CD4-positive, alpha-beta T cell (primary cell): ENCODE measurements around the gene CACHD1. TPM values are rescaled to one million over a fixed set of nuclear protein-coding genes. Genes with fewer than 3 reads are reported as not detected.
"Not testable (repeated sequence)": the region's sequence is repeated elsewhere in the genome, so short reads cannot be mapped to it uniquely, and the experiment has no call there.

Experiments
- ATAC-seq: fragments of 200-7000 bp; cut with Tn5 transposase; one replicate; pipeline ENCODE4 v1.10.0; 2022; ENCODE audit warnings: mild to moderate bottlenecking; ENCODE audit not compliant: poor library complexity
- CTCF ChIA-PET: fragments of 350-600 bp; sonication (Branson Sonifier 250); formaldehyde crosslinking; loops from one replicate; lab custom pipeline; 2021; ENCODE audit warnings: antibody characterized with exemption, inconsistent platforms; lab: Charles Lee
- POLR2A ChIA-PET: fragments of 350-600 bp; sonication (Branson Sonifier 250); formaldehyde crosslinking; loops from one replicate; lab custom pipeline; 2021; ENCODE audit warnings: antibody characterized with exemption, inconsistent platforms; lab: Charles Lee
- DNase-seq, 14 experiments: peaks; one replicate each; pipeline ENCODE4 v3.0.0-alpha.2; 2013 to 2020; ENCODE audit warnings: mixed read lengths in 2 of 14
- H3K27ac ChIP-seq, 2 donors: one replicate each; pipeline versions ENCODE4 v1.5.1 to v1.7.0; 2013; ENCODE audit warnings: low read length in 2 of 2, low read depth in 1 of 2, mild to moderate bottlenecking in 1 of 2
- H3K27me3 ChIP-seq, 2 experiments: 1 replicate in 1 of 2; 2 replicates in 1 of 2; pipeline versions ENCODE4 v1.6.1 to v1.7.0; 2013; ENCODE audit warnings: low read length in 2 of 2, control low read depth in 1 of 2, mild to moderate bottlenecking in 1 of 2, moderate library complexity in 1 of 2; ENCODE audit not compliant: insufficient read depth in 2 of 2, control insufficient read depth in 1 of 2
- H3K36me3 ChIP-seq: one replicate; pipeline ENCODE4 v1.6.1; 2013; ENCODE audit warnings: low read length, control low read depth; ENCODE audit not compliant: insufficient read depth
- H3K4me1 ChIP-seq: one replicate; pipeline ENCODE4 v1.6.1; 2013; ENCODE audit warnings: low read length, control low read depth; ENCODE audit not compliant: insufficient read depth
- H3K4me3 ChIP-seq: one replicate; pipeline ENCODE4 v1.5.1; 2013; ENCODE audit warnings: mild to moderate bottlenecking, low read length, moderate library complexity
- H3K9me3 ChIP-seq, 2 experiments: 1 replicate in 1 of 2; 2 replicates in 1 of 2; pipeline versions ENCODE4 v1.6.1 to v1.7.0; 2013; ENCODE audit warnings: low read length in 2 of 2, mild to moderate bottlenecking in 2 of 2, control low read depth in 1 of 2, moderate library complexity in 1 of 2; ENCODE audit not compliant: control insufficient read depth in 1 of 2, insufficient read depth in 1 of 2
- H3K27ac Mint-ChIP-seq: one replicate; pipeline ENCODE4 v1.8.0; 2020; ENCODE audit warnings: mixed read lengths
- H3K27me3 Mint-ChIP-seq: one replicate; pipeline ENCODE4 v1.8.0; 2021; ENCODE audit warnings: mixed read lengths
- H3K36me3 Mint-ChIP-seq: one replicate; pipeline ENCODE4 v1.8.0; 2021; ENCODE audit warnings: low read depth, mixed read lengths
- H3K4me1 Mint-ChIP-seq: one replicate; pipeline ENCODE4 v1.8.0; 2021; ENCODE audit warnings: low read depth, mixed read lengths
- H3K4me3 Mint-ChIP-seq: one replicate; pipeline ENCODE4 v1.8.0; 2020; ENCODE audit warnings: mild to moderate bottlenecking, mixed read lengths
- H3K9me3 Mint-ChIP-seq: one replicate; pipeline ENCODE4 v1.8.0; 2020; ENCODE audit warnings: mixed read lengths
- CTCF ChIP-seq: fragments of 200-600 bp; IDR thresholded peaks from one replicate; pipeline ENCODE4 v1.8.0; 2022; ENCODE audit warnings: antibody characterized with exemption, mild to moderate bottlenecking
- intact Hi-C, 2 experiments: fragments of 100-400 bp; cut with DNase I in 1 of 2; cut with micrococcal nuclease in 1 of 2; formaldehyde crosslinking; loops; one replicate each; pipeline versions ENCODE4 v1.15.1 to v1.9.0; 2023 to 2025; cut with DNase I, micrococcal nuclease
- microRNA-seq: library from miRNA; unstranded; fragments of <30 nt; microRNA quantifications from one replicate; pipeline ENCODE4 v1.2.0, GENCODE V29; 2021; ENCODE audit warnings: borderline microRNAs expressed, borderline replicate concordance
- total RNA-seq, 174 experiments: library from RNA in 2 of 174; stranded (reverse) in 2 of 174; gene quantifications; one replicate each; pipeline ENCODE4 v1.2.3 and lab custom pipeline; 2021 to 2026

The CACHD1 gene
- total RNA-seq, 2 experiments from 2014 or later = 6.2 to 7.1 TPM

- Mint-ChIP-seq H3K4me1 (no peaks in the 10 kb centered on the region), H3K27ac (no peak overlapping the region), H3K4me3 (no peak overlapping the region), H3K27me3 (peaks cover 4% of the 10 kb centered on the region), H3K36me3 (no peaks in the 10 kb centered on the region), H3K9me3 (no peaks in the 10 kb centered on the region)
- no peak for ATAC-seq
- no peaks in the 10 kb centered on the region for H3K9me3 ChIP-seq
- POLR2A ChIA-PET = no interaction called here
- H3K36me3 ChIP-seq = no peaks in the 10 kb centered on the region
- H3K4me3 ChIP-seq = no peak overlapping the region
- CTCF ChIA-PET = no interaction called here
- no peak overlapping the region for H3K27ac ChIP-seq
- no peak for DNase-seq
- peaks cover 0 to 4% of the 10 kb centered on the region in 2 experiments for H3K27me3 ChIP-seq
- no peak for TF ChIP-seq CTCF
- intact Hi-C loops = no loop called here
- no peaks in the 10 kb centered on the region for H3K4me1 ChIP-seq
Observed at GRCh38 chr1:64734287-64734652, 264.3 kb downstream of the CACHD1 start.

- Mint-ChIP-seq H3K4me3 (peak overlapping the region; percentile 20), H3K4me1 (peaks cover 15% of the 10 kb centered on the region)
- H3K27ac Mint-ChIP-seq, POLR2A ChIA-PET, H3K9me3 Mint-ChIP-seq, H3K4me3 ChIP-seq, ATAC-seq, H3K27me3 Mint-ChIP-seq, H3K9me3 ChIP-seq, DNase-seq, CTCF ChIA-PET, H3K36me3 Mint-ChIP-seq, H3K36me3 ChIP-seq, H3K27ac ChIP-seq, H3K27me3 ChIP-seq: not testable (repeated sequence)
- intact Hi-C loops = loop anchor here in 1 of 2 experiments (10.0 kb wide), 2 partner anchors 224 to 334 kb away; partner anchors contain the start of gene JAK1
- H3K4me1 ChIP-seq = peaks cover 12% of the 10 kb centered on the region
Observed at GRCh38 chr1:64740687-64741086, 270.8 kb downstream of the CACHD1 start.

Small RNA genes within 50 kb of the gene (microRNA-seq; reads per million reads assigned to microRNA genes)
- 0.61 reads per million for gene MIR4794
